HEK293 (cell line): ENCODE measurements around the gene DYNLL1.

Source experiments
- CTCF ChIA-PET: fragments of 350-600 bp; formaldehyde crosslinking; extraction: SDS; loops from one replicate; lab custom pipeline; 2021; ENCODE audit warnings: antibody characterized with exemption; lab: Yijun Ruan, JAX
- POLR2A ChIA-PET: fragments of 300-600 bp; formaldehyde crosslinking; extraction: SDS; loops from one replicate; lab custom pipeline; 2020; ENCODE audit warnings: antibody characterized with exemption, inconsistent platforms; lab: Yijun Ruan, JAX
- H3K27ac ChIP-seq: fragments of 200-500 bp; sonication (Bioruptor generic); 2 replicates; pipeline ENCODE4 v1.5.1; 2014; ENCODE audit warnings: low read depth, low read length, control low read depth, inconsistent platforms; ENCODE audit errors: extremely low read depth
- H3K36me3 ChIP-seq, 2 experiments: fragments of 200-500 bp in 1 of 2; sonication (Bioruptor generic) in 1 of 2; 1 replicate in 1 of 2; 2 replicates in 1 of 2; pipeline ENCODE4 v1.5.1; 2014 to 2017; ENCODE audit warnings: inconsistent platforms in 2 of 2, low read length in 2 of 2; ENCODE audit not compliant: control insufficient read depth in 2 of 2, insufficient read depth in 1 of 2
- H3K4me1 ChIP-seq: fragments of 200-500 bp; sonication (Bioruptor generic); 2 replicates; pipeline ENCODE4 v1.5.1; 2014; ENCODE audit warnings: mild to moderate bottlenecking, low read length, inconsistent platforms; ENCODE audit not compliant: control insufficient read depth, insufficient read depth
- H3K4me3 ChIP-seq: 2 replicates; pipeline ENCODE4 v1.5.1; 2011; ENCODE audit warnings: low read depth, mild to moderate bottlenecking, control low read depth, low read length, moderate library complexity
- H3K9me3 ChIP-seq: fragments of 200-500 bp; sonication (Bioruptor generic); 2 replicates; pipeline ENCODE4 v1.5.1; 2014; ENCODE audit warnings: low read depth, low read length, inconsistent platforms; ENCODE audit not compliant: control insufficient read depth, insufficient read depth
- SCRT2 ChIP-seq: fragments of 450-650 bp; formaldehyde crosslinking; IDR thresholded peaks from 2 replicates; pipeline ENCODE4 v1.5.1; 2016; ENCODE audit warnings: missing biosample characterization, missing genetic modification characterization
- ZBTB17 ChIP-seq: fragments of 450-650 bp; formaldehyde crosslinking; IDR thresholded peaks from 2 replicates; pipeline ENCODE4 v1.5.1; 2016; ENCODE audit warnings: missing biosample characterization, missing genetic modification characterization
- ZBTB6 ChIP-seq: fragments of 450-650 bp; formaldehyde crosslinking; IDR thresholded peaks from 2 replicates; pipeline ENCODE4 v1.5.1; 2017; ENCODE audit warnings: missing biosample characterization, missing genetic modification characterization
- ZNF157 ChIP-seq: fragments of 450-650 bp; formaldehyde crosslinking; IDR thresholded peaks from 2 replicates; pipeline ENCODE4 v1.5.1; 2016; ENCODE audit warnings: missing biosample characterization, missing genetic modification characterization
- ZNF18 ChIP-seq: fragments of 450-650 bp; formaldehyde crosslinking; IDR thresholded peaks from 2 replicates; pipeline ENCODE4 v1.5.1; 2016; ENCODE audit warnings: missing biosample characterization, missing genetic modification characterization
- ZNF501 ChIP-seq: fragments of 450-650 bp; formaldehyde crosslinking; IDR thresholded peaks from 2 replicates; pipeline ENCODE4 v1.5.1; 2016; ENCODE audit warnings: missing biosample characterization, missing genetic modification characterization
- ZNF629 ChIP-seq: fragments of 450-650 bp; formaldehyde crosslinking; IDR thresholded peaks from 2 replicates; pipeline ENCODE4 v1.5.1; 2017; ENCODE audit warnings: missing biosample characterization, missing genetic modification characterization
- ZNF692 ChIP-seq: fragments of 450-650 bp; formaldehyde crosslinking; IDR thresholded peaks from 2 replicates; pipeline ENCODE4 v1.5.1; 2016; ENCODE audit warnings: missing biosample characterization, missing genetic modification characterization
- ZNF707 ChIP-seq: fragments of 450-650 bp; formaldehyde crosslinking; IDR thresholded peaks from 2 replicates; pipeline ENCODE4 v1.5.1; 2016; ENCODE audit warnings: missing biosample characterization, missing genetic modification characterization
- TF ChIP-seq, protein P1 (sequence below): fragments of 450-650 bp; formaldehyde crosslinking; IDR thresholded peaks from 2 replicates; pipeline ENCODE4 v1.5.1; 2016; ENCODE audit warnings: missing biosample characterization, missing genetic modification characterization, borderline replicate concordance
- TF ChIP-seq, protein P2 (sequence below): fragments of 450-650 bp; formaldehyde crosslinking; conservative IDR thresholded peaks from 2 replicates; pipeline ENCODE4 v1.5.1; 2016; ENCODE audit warnings: low read depth, missing biosample characterization, missing genetic modification characterization
- TF ChIP-seq, protein P3 (sequence below): fragments of 450-650 bp; formaldehyde crosslinking; IDR thresholded peaks from 2 replicates; pipeline ENCODE4 v1.5.1; 2016; ENCODE audit warnings: missing biosample characterization, missing genetic modification characterization

DYNLL1 gene

GRCh38 chr12:120469450-120470149 is 26.3 kb upstream of the DYNLL1 start, which contains the start of gene SRSF9 (continued):
- TF ChIP-seq, protein P1, sequence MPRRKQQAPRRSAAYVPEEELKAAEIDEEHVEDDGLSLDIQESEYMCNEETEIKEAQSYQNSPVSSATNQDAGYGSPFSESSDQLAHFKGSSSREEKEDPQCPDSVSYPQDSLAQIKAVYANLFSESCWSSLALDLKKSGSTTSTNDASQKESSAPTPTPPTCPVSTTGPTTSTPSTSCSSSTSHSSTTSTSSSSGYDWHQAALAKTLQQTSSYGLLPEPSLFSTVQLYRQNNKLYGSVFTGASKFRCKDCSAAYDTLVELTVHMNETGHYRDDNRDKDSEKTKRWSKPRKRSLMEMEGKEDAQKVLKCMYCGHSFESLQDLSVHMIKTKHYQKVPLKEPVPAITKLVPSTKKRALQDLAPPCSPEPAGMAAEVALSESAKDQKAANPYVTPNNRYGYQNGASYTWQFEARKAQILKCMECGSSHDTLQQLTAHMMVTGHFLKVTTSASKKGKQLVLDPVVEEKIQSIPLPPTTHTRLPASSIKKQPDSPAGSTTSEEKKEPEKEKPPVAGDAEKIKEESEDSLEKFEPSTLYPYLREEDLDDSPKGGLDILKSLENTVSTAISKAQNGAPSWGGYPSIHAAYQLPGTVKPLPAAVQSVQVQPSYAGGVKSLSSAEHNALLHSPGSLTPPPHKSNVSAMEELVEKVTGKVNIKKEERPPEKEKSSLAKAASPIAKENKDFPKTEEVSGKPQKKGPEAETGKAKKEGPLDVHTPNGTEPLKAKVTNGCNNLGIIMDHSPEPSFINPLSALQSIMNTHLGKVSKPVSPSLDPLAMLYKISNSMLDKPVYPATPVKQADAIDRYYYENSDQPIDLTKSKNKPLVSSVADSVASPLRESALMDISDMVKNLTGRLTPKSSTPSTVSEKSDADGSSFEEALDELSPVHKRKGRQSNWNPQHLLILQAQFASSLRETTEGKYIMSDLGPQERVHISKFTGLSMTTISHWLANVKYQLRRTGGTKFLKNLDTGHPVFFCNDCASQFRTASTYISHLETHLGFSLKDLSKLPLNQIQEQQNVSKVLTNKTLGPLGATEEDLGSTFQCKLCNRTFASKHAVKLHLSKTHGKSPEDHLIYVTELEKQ (tag by site-specific recombination), result peak; percentile 34; the same call in 1 of the 2 replicates
- TF ChIP-seq ZNF501 (tag by site-specific recombination) (peak; percentile 76), SCRT2 (no peak), ZNF157 (tag by site-specific recombination) (no peak), ZNF692 (tag by site-specific recombination) (peak; percentile 52)
- TF ChIP-seq, protein P2, sequence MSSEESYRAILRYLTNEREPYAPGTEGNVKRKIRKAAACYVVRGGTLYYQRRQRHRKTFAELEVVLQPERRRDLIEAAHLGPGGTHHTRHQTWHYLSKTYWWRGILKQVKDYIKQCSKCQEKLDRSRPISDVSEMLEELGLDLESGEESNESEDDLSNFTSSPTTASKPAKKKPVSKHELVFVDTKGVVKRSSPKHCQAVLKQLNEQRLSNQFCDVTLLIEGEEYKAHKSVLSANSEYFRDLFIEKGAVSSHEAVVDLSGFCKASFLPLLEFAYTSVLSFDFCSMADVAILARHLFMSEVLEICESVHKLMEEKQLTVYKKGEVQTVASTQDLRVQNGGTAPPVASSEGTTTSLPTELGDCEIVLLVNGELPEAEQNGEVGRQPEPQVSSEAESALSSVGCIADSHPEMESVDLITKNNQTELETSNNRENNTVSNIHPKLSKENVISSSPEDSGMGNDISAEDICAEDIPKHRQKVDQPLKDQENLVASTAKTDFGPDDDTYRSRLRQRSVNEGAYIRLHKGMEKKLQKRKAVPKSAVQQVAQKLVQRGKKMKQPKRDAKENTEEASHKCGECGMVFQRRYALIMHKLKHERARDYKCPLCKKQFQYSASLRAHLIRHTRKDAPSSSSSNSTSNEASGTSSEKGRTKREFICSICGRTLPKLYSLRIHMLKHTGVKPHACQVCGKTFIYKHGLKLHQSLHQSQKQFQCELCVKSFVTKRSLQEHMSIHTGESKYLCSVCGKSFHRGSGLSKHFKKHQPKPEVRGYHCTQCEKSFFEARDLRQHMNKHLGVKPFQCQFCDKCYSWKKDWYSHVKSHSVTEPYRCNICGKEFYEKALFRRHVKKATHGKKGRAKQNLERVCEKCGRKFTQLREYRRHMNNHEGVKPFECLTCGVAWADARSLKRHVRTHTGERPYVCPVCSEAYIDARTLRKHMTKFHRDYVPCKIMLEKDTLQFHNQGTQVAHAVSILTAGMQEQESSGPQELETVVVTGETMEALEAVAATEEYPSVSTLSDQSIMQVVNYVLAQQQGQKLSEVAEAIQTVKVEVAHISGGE, result peak; percentile 18; the same call in 1 of the 2 replicates

DNA sequence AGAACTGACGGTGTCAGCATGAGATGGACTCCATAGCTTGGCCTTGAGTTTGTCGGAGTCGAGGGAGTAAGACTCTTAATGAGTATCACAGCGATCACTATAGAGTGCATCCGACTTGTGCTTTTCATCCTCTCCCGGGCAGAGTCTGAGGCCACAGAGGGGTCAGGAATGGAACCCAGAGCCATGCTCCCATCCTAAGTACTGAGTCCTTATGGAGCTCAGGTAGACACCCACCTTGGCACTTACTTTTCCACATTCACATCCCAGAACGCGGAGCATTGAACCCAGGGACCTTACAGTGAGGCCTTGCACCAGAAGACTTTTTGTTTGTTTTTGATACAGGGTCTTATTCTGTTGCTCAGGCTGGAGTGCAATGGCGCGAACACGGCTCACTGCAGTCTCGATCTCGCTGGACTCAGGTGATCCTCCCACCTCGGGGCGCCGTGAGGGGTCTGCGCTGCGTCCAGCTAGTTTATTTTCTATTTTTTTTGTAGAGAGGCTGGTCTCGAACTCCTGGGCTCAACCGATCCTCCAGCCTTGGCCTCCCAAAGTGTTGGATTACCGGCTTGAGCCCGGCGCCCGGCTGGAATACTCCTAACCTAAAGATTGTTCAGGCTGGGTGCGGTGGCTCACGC is 25.6 kb upstream of the DYNLL1 start:
- Histone ChIP-seq H3K9me3 (no peaks in the 10 kb centered on the region), H3K36me3 (peaks cover 20 to 25% of the 10 kb centered on the region in 2 experiments), H3K4me3 (peak overlapping the region; percentile 96)
- CTCF ChIA-PET, result interaction anchor here (0.6 to 1.9 kb wide), 8 partner anchors 17 to 1197 kb away, joined by 3 to 10 read pairs (median 4); partner anchors contain the start of gene POP5
- TF ChIP-seq ZNF707 (tag by site-specific recombination) (no peak), ZNF629 (tag by site-specific recombination) (0 out of 2 replicates have a peak, but pooled peaks have one; percentile 12), ZBTB6 (tag by site-specific recombination) (peak; percentile 32; the same call in 1 of the 2 replicates), ZBTB17 (tag by site-specific recombination) (peak; percentile 93), ZNF18 (0 out of 2 replicates have a peak, but pooled peaks have one; percentile 1)
- TF ChIP-seq, protein P3, sequence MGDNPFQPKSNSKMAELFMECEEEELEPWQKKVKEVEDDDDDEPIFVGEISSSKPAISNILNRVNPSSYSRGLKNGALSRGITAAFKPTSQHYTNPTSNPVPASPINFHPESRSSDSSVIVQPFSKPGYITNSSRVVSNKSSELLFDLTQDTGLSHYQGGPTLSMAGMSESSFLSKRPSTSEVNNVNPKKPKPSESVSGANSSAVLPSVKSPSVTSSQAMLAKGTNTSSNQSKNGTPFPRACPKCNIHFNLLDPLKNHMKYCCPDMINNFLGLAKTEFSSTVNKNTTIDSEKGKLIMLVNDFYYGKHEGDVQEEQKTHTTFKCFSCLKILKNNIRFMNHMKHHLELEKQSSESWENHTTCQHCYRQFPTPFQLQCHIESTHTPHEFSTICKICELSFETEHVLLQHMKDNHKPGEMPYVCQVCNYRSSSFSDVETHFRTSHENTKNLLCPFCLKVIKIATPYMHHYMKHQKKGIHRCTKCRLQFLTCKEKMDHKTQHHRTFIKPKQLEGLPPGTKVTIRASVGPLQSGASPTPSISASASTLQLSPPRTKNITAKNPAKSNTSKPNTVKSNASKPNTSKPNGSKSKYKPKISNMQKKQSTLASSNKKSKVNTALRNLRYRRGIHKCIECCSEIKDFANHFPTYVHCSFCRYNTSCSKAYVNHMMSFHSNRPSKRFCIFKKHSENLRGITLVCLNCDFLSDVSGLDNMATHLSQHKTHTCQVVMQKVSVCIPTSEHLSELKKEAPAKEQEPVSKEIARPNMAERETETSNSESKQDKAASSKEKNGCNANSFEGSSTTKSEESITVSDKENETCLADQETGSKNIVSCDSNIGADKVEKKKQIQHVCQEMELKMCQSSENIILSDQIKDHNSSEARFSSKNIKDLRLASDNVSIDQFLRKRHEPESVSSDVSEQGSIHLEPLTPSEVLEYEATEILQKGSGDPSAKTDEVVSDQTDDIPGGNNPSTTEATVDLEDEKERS (tag by site-specific recombination), result no peak
- TF ChIP-seq, all 188 proteins: peak for 4
- peaks cover 16% of the 10 kb centered on the region; the same call in 1 of the 2 replicates for H3K4me1 ChIP-seq
- peak overlapping the region; percentile 99; the same call in 1 of the 2 replicates for H3K27ac ChIP-seq
- POLR2A ChIA-PET, result interaction anchor here (0.6 to 4.7 kb wide), 9 partner anchors 9 to 267 kb away, joined by 3 to 38 read pairs (median 3); partner anchors contain the start of genes COQ5, DYNLL1, POP5 and RNU4-2
